Iris pigment epithelial cell (primary cell): Measurements from ENCODE around the gene BARHL1.

ENCODE experiments used
- DNase-seq: peaks from one replicate; pipeline ENCODE4 v3.0.0-alpha.2; 2011; ENCODE audit warnings: low read depth

Gene BARHL1

GRCh38 chr9:132615774-132616173, 33.4 kb downstream of the BARHL1 start:
- DNase-seq = no peak

DNA sequence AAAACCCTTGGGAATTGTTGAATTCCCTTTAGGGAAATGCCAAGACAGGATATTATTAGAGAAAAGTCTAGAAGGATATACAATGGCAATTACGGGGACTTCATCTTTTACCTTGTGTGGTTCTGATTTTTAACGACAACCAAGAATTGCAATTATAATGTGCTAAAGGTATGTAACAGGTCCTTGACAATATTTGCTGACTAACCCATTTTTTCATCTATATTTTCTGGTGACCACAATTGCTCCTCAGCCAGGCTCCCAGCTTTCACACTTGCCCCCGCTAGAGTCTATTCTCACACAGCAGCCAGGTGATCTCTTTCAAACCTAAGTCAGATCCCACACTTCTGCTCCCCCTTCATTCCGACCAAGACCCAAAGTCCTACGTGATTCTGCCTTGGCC, 34.3 kb downstream of the BARHL1 start:
- no peak for DNase-seq

GRCh38 chr9:132622159-132622558, 39.8 kb downstream of the BARHL1 start:
- DNase-seq = peak; percentile 63

- DNase-seq = no peak
Observed at GRCh38 chr9:132626285-132626684, 43.9 kb downstream of the BARHL1 start.

DNA sequence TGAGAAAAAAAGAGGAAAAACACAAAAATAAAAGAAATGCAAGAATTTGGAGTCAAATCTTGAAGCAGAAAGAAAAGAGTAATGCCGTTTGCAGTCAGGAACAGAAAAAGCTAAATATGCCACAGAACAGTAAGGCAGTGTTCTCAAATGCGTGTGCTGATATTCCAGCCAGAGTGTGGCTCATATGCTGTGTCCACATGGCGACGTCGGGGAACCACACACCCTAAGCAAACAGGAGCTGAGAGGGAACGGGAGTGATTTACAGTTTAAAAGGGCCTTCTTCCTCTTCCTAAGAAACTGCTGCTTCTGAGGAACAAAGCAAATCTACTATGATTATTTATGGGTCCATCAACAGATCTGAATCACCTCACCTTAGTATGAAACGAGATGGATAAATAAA, 44.7 kb downstream of the BARHL1 start:
- DNase-seq = no peak

DNA sequence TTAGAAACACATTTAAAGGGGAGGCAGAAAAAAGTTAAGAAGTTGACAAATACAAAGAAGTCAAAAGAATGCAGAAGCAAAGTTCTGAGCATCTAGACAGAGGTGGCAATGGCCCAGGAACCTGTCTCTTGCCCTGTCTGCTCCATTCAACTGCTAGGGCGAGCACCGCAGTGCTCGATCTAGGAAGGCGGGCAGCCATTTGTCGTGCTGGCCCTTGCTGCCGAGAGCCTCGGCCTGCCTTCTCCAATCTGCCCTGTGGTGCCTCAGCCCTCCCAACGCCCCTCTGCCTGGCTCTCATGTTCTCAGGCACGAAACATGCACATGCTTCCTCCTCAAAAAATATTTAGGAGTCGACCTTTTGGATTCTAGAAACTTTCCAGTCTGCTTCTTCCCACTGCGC, 45.2 kb downstream of the BARHL1 start:
- no peak for DNase-seq

GRCh38 chr9:132628746-132629145, 46.3 kb downstream of the BARHL1 start:
- DNase-seq = no peak

DNA sequence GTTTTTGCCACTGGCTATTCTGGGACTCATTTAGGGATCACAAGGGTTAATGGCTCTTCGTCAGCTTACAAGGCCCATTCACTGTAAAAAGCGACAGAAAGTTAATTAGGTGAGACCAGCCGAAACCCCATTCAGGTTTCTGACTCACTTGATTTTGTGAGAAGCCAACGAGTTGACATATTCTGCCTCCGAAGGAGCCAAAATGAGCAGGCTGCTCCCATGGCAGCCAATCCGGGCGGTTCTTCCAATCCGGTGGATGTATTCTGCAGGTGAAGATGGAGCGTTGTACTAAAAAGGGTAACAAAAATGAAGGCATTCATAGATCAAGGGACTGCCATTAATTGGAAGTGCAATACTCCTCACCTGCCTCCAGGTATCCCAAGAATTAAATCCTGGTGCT, 47.7 kb downstream of the BARHL1 start:
- DNase-seq = no peak

DNA sequence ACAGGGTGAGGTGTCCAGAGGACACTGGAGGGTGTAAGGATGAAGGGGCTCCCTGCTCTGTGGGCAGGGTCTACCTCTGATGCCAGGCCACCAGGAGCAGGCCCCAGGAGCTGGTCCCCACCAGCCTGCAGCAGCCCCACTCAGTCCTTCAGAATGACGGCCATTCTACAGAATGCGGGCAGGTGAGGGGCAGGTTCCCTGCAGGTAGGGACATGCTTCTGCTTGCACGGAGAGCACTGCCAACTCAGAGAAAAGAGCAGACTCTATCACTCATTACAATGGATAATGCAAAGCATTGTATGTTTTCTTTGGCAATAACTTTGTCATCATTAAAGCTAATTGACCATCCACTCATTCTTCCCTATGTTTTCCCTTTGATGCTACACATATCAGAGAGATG, 48.4 kb downstream of the BARHL1 start:
- DNase-seq = no peak

GRCh38 chr9:132631280-132631679, 48.9 kb downstream of the BARHL1 start:
- peak; percentile 63 for DNase-seq

DNA sequence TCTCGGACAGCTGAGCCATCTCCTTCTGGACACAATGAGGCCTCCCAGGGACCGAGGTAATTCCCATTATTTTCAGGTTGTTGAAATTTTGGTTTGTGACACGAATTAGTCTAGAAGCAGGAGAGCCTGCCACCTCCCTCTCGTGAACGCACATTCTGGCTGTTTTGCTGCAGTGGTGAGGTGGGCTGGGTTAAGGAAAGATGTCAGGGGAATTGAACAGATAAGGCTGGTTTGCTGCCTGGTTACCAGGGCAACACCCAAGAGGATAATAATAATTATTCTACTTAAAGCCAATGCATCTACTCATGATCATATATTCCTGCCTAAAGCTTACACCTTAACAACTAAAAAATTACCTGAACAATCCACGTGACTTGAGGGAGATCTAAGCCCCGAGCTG, 49.3 kb downstream of the BARHL1 start:
- DNase-seq = no peak

GRCh38 chr9:132632413-132633129, 50.2 kb downstream of the BARHL1 start:
- DNase-seq = no peak

- DNase-seq = no peak
Observed at GRCh38 chr9:132634327-132634726, 51.9 kb downstream of the BARHL1 start.

- no peak for DNase-seq
Observed at GRCh38 chr9:132637351-132637750, 54.9 kb downstream of the BARHL1 start.

DNA sequence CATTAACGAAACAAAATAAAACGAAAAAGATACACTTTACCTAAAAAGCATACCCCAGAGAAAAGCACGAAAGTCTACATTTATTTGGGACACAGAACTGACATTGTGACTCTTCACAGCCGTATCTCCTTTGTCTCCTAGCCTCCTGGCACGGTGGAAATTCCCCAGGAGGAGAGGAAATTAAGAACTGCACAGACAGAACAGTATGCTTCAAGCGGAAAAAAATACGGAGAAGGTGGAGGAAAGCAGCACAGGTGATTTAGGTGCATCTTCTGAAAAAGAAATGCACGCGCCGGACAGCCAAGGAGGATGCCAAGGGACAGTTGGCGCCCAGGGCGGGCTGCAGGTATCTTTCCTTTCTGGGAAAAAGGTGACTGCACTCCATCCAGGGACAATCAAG, 55.4 kb downstream of the BARHL1 start:
- no peak for DNase-seq

GRCh38 chr9:132638240-132638639, 55.8 kb downstream of the BARHL1 start:
- peak; percentile 68 for DNase-seq

DNA sequence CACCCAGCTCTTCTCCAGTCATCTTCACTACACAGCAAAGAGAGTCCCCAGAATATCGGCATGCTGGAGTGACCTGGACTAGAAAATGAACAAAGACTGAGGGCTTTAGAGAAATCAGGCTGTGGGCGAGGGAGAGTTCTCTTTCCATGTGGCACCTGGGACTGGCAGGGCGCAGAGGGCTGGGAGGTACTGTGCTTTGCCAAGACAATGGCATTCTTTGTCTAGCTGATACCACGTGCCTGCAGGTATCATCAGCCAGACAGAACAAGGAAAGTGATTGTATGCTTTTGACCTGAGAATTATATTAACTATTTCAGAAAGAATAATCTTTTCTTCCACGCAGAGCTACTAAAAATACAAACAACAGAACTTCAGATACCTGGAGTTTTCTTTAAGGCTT, 56.9 kb downstream of the BARHL1 start:
- DNase-seq = no peak
